HG03280 (cell line): Measurements from ENCODE around the gene POU2AF3.

ENCODE experiments used
- ATAC-seq: cut with Tn5 transposase; IDR thresholded peaks from one replicate; pipeline ENCODE4 v1.9.1; 2021; ENCODE audit warnings: mild to moderate bottlenecking, moderate library complexity; ENCODE audit not compliant: unreplicated experiment

Gene POU2AF3

GRCh38 chr11:111326824-111327223 lies 28.5 kb downstream of the POU2AF3 start:
- ATAC-seq: no peak

- no peak for ATAC-seq
These were observed 29.7 kb downstream of the POU2AF3 start for GRCh38 chr11:111327908-111328624.

- ATAC-seq: no peak
These were observed 31.2 kb downstream of the POU2AF3 start for GRCh38 chr11:111329306-111330204.

- no peak for ATAC-seq
These were observed 32.0 kb downstream of the POU2AF3 start for GRCh38 chr11:111330234-111330893.

GRCh38 chr11:111331711-111332479 lies 33.5 kb downstream of the POU2AF3 start:
- ATAC-seq: no peak

- ATAC-seq: no peak
These were observed 36.5 kb downstream of the POU2AF3 start for GRCh38 chr11:111334532-111335502.

- no peak for ATAC-seq
These were observed 37.2 kb downstream of the POU2AF3 start for GRCh38 chr11:111335549-111335948.

GRCh38 chr11:111336062-111336461 lies 37.7 kb downstream of the POU2AF3 start:
- no peak for ATAC-seq

- ATAC-seq: no peak
These were observed 38.4 kb downstream of the POU2AF3 start for GRCh38 chr11:111336582-111337256.

- no peak for ATAC-seq
These were observed 41.5 kb downstream of the POU2AF3 start for GRCh38 chr11:111339758-111340388.

GRCh38 chr11:111342329-111342728 lies 44.0 kb downstream of the POU2AF3 start:
- ATAC-seq: no peak

GRCh38 chr11:111344032-111344431 lies 45.7 kb downstream of the POU2AF3 start:
- ATAC-seq: no peak

GRCh38 chr11:111347002-111347722 lies 48.8 kb downstream of the POU2AF3 start:
- ATAC-seq: no peak

GRCh38 chr11:111347723-111348115 lies 49.4 kb downstream of the POU2AF3 start:
- no peak for ATAC-seq

- ATAC-seq: no peak
These were observed 49.8 kb downstream of the POU2AF3 start for GRCh38 chr11:111348147-111348546.

GRCh38 chr11:111349191-111349695 lies 50.9 kb downstream of the POU2AF3 start:
- no peak for ATAC-seq

- ATAC-seq: no peak
These were observed 52.5 kb downstream of the POU2AF3 start for GRCh38 chr11:111350811-111351210.
